HCT116 (cell line): Measurements from ENCODE around the gene CDK14.

Experiments
- CTCF ChIP-seq, 3 experiments: fragments of 200-600 bp in 1 of 3; sonication (generic) in 1 of 3; IDR thresholded peaks in 2 of 3; conservative IDR thresholded peaks in 1 of 3; 2 replicates each; pipeline ENCODE4 v1.5.1; 2012 to 2017; ENCODE audit warnings: low read depth in 2 of 3, low read length in 2 of 3, antibody characterized with exemption in 1 of 3, borderline replicate concordance in 1 of 3, control low read depth in 1 of 3, mild to moderate bottlenecking in 1 of 3, mixed read lengths in 1 of 3, mixed run types in 1 of 3, moderate library complexity in 1 of 3; ENCODE audit not compliant: insufficient read depth in 1 of 3
- EZH2phosphoT487 ChIP-seq: fragments of 200-600 bp; IDR thresholded peaks from 2 replicates; pipeline ENCODE4 v1.6.1; 2018; ENCODE audit warnings: antibody characterized with exemption, borderline replicate concordance
- YY1 ChIP-seq: IDR thresholded peaks from 2 replicates; pipeline ENCODE4 v1.6.1; 2011; ENCODE audit warnings: low read length, low read depth, moderate library complexity, mild to moderate bottlenecking; ENCODE audit not compliant: insufficient replicate concordance; ENCODE audit errors: extremely low read depth
- ZNF274 ChIP-seq: fragments of 200-500 bp; sonication (Bioruptor generic); IDR thresholded peaks from 2 replicates; pipeline ENCODE4 v1.6.1; 2014; ENCODE audit warnings: mild to moderate bottlenecking, low read depth, low read length, inconsistent platforms

DNA sequence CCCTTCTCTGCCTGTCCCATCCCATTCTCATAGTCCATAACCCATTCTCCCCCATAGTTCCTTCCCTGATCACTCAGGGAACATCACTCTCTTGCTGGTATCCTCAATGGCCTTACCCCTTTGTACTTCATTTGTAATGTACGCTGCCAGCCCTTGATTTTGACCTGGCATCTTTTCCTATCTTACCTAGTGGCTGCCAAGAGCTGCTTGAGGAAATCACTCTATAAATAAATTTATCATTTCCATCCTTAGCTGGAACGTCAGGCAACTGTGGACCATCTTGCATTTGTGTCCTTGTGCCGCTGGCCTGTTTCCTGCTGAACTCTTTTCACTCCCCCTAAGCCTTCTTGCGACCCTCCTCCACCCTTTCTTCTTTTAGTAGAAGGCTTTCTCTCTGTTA, 14.0 kb downstream of the CDK14 start:
- TF ChIP-seq YY1: no peak
- no peak for TF ChIP-seq EZH2phosphoT487
- no peak for TF ChIP-seq ZNF274
- no peak for TF ChIP-seq CTCF (IDR thresholded peaks at IDR 0.05 in 2 of 3, conservative IDR thresholded peaks at IDR 0.05 in 1 of 3; ENCODE audit: borderline replicate concordance in 1 of 3, insufficient read depth in 1 of 3, low read depth in 2 of 3, low read length in 2 of 3)
